ENCODE data around the gene ATP12A. TPM values are rescaled to one million over a fixed set of nuclear protein-coding genes. Genes with fewer than 3 reads are reported as not detected.
A peak's percentile ranks its signal among the peaks of the same experiment; 100 is the strongest.

Gene ATP12A
- total RNA-seq, 1 donor from 2014 or later, result not detected

DNA sequence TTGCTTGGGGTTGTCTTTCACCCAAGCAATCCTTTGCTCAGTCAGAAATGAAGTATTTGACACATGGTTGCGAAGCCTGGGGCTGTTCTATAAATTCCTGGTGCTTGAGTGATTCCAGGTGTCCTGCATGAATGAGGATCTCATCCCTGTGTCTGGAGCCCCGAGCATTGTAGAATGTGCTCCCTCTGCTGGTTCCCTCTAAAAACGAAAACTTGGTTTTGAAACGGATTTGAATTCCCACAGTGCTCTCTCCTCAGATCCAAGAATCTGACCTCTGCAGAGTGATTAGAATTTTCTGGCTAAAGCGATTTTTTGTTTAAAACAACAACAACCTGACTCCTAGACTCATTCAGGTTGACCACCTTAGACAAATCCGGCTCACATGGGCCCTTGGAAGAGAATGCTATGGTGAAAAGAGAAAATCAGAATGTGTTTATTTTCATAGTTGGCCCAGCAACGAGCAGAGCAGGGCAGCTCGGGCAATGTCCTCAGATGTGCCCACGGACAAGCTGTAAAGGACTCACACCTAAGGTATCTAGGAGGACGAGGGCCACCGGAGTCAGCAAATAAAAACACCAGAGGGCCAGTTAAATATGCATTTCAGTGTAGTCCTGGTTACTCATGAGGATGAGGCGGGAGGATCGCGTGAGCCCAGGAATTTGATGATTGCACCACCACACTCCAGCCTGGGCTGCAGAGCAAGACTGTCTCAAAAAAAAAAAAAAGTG is 8.7 kb upstream of the ATP12A start:
- Histone ChIP-seq H3K27ac (no peak overlapping the region), H3K4me3 (peak overlapping the region in 1 of 2 donors; percentile 37), H3K36me3 (no peaks in the 10 kb centered on the region), H3K27me3 (no peaks in the 10 kb centered on the region), H3K9me3 (no peaks in the 10 kb centered on the region), H3K4me1 (peaks cover 0 to 2% of the 10 kb centered on the region in 2 donors)
- peak in 1 of 2 donors; percentile 69 for DNase-seq (ENCODE audit: low spot score in 2 of 2)
- TF ChIP-seq, protein P1, sequence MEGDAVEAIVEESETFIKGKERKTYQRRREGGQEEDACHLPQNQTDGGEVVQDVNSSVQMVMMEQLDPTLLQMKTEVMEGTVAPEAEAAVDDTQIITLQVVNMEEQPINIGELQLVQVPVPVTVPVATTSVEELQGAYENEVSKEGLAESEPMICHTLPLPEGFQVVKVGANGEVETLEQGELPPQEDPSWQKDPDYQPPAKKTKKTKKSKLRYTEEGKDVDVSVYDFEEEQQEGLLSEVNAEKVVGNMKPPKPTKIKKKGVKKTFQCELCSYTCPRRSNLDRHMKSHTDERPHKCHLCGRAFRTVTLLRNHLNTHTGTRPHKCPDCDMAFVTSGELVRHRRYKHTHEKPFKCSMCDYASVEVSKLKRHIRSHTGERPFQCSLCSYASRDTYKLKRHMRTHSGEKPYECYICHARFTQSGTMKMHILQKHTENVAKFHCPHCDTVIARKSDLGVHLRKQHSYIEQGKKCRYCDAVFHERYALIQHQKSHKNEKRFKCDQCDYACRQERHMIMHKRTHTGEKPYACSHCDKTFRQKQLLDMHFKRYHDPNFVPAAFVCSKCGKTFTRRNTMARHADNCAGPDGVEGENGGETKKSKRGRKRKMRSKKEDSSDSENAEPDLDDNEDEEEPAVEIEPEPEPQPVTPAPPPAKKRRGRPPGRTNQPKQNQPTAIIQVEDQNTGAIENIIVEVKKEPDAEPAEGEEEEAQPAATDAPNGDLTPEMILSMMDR (IDR thresholded peaks at IDR 0.05), result peak; percentile 13 to 53 (median 33)
- intact Hi-C loops (cut with DNase I), result no loop called here

DNA sequence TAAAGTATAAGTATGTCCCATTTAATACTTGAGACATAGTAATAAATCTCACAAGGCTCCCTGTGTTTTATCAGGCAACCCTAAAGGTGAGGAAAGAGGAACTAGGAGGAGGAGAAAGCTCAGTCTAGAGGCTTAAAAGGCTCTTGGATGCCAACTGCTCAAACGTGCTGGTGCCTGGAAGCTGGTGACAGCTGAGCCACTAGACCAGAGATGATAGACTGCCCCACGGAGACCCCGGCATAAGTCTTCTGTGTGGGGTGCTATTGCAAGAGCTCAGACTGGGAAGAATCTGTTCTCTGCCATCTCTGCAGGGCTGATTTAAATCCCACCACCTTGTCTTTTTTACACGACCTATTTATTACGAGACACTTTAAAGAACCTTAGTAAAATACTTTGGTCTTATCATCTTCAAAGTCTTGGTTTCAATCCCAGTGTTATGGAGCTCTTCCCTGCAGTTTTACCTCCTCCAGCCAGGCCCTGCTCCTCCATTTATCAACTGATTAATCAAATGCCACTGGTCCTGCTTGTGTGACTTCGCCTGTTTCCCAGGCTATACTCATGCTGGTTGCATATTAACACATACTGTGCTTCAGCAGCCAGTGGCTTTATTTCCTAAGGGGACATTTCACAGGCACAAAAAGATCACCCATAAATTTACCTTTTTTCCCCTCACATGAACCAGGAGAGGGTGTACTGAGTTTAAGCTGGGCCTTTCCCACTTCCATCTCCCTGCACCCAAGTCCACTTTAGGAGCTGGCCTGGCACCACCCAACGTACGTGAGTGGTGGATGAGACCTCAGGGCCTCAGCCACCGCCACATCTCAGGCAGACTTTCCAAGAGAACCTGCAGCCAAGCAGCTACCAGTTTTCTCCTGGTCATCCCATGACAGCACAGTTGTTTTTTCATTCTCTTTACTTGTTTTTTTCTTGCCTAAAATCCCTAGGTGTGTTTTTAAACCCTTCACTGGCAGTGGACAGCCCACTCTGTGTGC is 7.8 kb upstream of the ATP12A start:
- TF ChIP-seq, protein P1 (IDR thresholded peaks at IDR 0.05), result no peak
- H3K9me3 ChIP-seq, result no peaks in the 10 kb centered on the region
- H3K4me1 ChIP-seq, result peaks cover 0 to 2% of the 10 kb centered on the region in 2 donors
- intact Hi-C loops (cut with DNase I), result no loop called here
- no peaks in the 10 kb centered on the region for H3K27me3 ChIP-seq
- DNase-seq (ENCODE audit: low spot score in 2 of 2), result no peak
- H3K27ac ChIP-seq, result no peak overlapping the region
- no peaks in the 10 kb centered on the region for H3K36me3 ChIP-seq
- H3K4me3 ChIP-seq, result no peak overlapping the region

DNA sequence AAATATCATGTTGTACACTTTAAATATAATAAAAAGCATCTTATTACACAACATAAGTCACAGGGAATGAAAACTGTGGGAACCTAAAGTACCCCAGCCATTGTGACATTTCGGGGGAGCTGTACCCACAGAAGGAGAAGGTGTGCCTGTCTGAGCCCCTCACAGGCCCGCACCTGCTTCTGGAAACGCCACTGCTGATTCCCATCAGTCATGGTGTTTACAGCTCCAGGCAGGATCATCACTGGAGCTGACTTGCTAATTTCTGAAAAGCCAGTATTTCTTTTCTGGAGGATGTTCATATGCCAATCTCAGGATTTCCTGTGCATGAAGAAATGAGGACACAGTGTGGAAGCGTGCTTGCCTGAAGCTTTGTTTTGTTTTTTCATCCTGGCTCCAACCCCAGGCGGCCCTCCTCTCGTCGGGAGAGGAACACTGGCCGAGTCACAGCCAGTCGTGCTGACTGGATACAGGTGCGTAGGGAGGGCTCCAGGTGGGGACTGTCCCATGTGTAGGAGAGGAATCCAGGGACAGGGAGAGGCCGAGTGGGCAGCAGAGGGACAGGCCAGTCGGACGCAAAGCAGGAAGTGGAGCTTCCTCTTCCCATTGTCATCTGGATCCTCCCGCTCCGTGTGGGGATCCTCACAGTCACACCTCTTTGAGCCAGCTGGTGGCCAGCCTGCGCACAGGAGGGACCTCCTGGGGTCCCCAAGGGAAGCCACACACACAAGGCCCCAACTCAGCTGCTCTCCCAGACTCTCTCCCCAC is 4.2 kb upstream of the ATP12A start:
- intact Hi-C loops (cut with DNase I), result no loop called here
- TF ChIP-seq, protein P1 (IDR thresholded peaks at IDR 0.05), result no peak
- Histone ChIP-seq H3K4me1 (peaks cover 6 to 10% of the 10 kb centered on the region in 2 donors), H3K9me3 (no peaks in the 10 kb centered on the region), H3K4me3 (no peak overlapping the region), H3K36me3 (no peaks in the 10 kb centered on the region), H3K27me3 (peaks cover 7% of the 10 kb centered on the region), H3K27ac (no peak overlapping the region)
- no peak for DNase-seq (ENCODE audit: low spot score in 2 of 2)

DNA sequence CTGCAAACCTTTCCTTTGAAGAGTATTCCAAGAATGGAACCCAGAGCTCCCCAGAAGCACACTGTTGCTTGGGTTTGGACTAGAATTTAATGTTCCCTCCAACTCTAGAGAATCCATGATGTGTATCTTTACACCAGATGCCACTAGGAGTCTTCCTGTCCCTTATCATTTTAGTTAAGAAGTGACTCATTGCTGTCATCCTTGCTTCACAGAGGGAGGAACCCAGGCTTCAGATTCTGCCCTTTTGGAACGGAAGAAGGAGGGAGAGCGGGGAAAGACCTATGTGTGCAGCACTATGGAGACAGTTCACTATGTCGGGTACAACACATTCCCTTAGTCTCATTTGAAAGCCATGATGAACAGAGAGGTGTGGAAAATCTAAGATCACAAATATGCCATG is 2.1 kb upstream of the ATP12A start:
- intact Hi-C loops (cut with DNase I), result no loop called here
- Histone ChIP-seq H3K27ac (no peak overlapping the region), H3K36me3 (no peaks in the 10 kb centered on the region), H3K4me3 (no peak overlapping the region), H3K4me1 (peaks cover 6 to 9% of the 10 kb centered on the region in 2 donors), H3K27me3 (peaks cover 7% of the 10 kb centered on the region), H3K9me3 (no peaks in the 10 kb centered on the region)
- TF ChIP-seq, protein P1 (IDR thresholded peaks at IDR 0.05), result no peak
- no peak for DNase-seq (ENCODE audit: low spot score in 2 of 2)

DNA sequence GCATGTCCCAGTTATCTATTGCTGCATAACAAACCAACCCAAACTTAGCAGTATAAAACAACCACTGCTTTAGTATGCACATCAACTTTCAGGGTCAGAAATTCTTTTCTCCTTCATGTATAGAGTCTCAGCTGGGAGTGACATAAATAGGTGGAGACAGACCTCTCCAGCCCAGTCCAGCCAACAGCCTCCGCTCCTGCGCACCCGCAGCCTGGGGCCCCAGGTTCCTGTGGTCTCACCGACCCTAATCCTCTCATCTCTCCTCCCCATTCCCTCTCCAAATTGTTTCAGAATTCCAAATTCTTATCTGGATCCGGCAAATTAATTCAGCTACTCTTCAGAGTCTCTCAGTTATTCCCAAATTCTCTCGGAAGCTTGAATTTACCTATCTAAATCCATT is 522 bp upstream of the ATP12A start:
- H3K4me1 ChIP-seq, result peaks cover 6 to 17% of the 10 kb centered on the region in 2 donors
- no peak overlapping the region for H3K4me3 ChIP-seq
- no peak overlapping the region for H3K27ac ChIP-seq
- H3K36me3 ChIP-seq, result no peaks in the 10 kb centered on the region
- intact Hi-C loops (cut with DNase I), result no loop called here
- H3K27me3 ChIP-seq, result peaks cover 7% of the 10 kb centered on the region
- TF ChIP-seq, protein P1 (IDR thresholded peaks at IDR 0.05), result no peak
- H3K9me3 ChIP-seq, result no peaks in the 10 kb centered on the region
- DNase-seq (ENCODE audit: low spot score in 2 of 2), result no peak

Measured in ascending aorta (tissue), 2 donors.